PC-9 (cell line): Measurements from ENCODE around the gene UBE2K. TPM values are rescaled to one million over a fixed set of nuclear protein-coding genes. Genes with fewer than 3 reads are reported as not detected.

Experiments
- BruUV-seq: library from RNA; stranded (reverse); fragments of 400-500 nt; replicated peaks from 2 replicates; lab custom pipeline; 2021; lab: Mats Ljungman, UMichigan
- CTCF ChIA-PET: fragments of 300-600 bp; sonication (Branson Sonifier 250); formaldehyde crosslinking; loops from one replicate; lab custom pipeline; 2022; ENCODE audit warnings: antibody characterized with exemption; lab: Charles Lee
- POLR2A ChIA-PET: fragments of 300-600 bp; sonication (Branson Sonifier 250); formaldehyde crosslinking; loops from one replicate; lab custom pipeline; 2022; ENCODE audit warnings: antibody characterized with exemption; ENCODE audit not compliant: unreplicated experiment; lab: Charles Lee
- DNase-seq, 2 experiments: peaks; one replicate each; pipeline versions ENCODE4 v3.0.0 to v3.0.0-alpha.2; 2015 to 2022; ENCODE audit warnings: mixed read lengths in 1 of 2
- H2AFZ ChIP-seq: fragments of 200-600 bp; sonication (generic); 2 replicates; pipeline ENCODE4 v1.8.1; 2017; ENCODE audit warnings: antibody characterized with exemption
- H3F3A ChIP-seq: fragments of 200-600 bp; sonication (generic); 2 replicates; pipeline ENCODE4 v1.8.1; 2017; ENCODE audit warnings: antibody characterized with exemption, mild to moderate bottlenecking, low read depth; ENCODE audit not compliant: insufficient read depth
- H3K27ac ChIP-seq: fragments of 200-600 bp; sonication (generic); 2 replicates; pipeline ENCODE4 v1.6.1; 2016; ENCODE audit warnings: mixed run types
- H3K27me3 ChIP-seq: fragments of 200-600 bp; sonication (generic); 2 replicates; pipeline ENCODE4 v1.6.1; 2016; ENCODE audit warnings: low read depth, mixed run types; ENCODE audit not compliant: insufficient read depth
- H3K36me3 ChIP-seq: fragments of 200-600 bp; sonication (generic); 2 replicates; pipeline ENCODE4 v1.6.1; 2016; ENCODE audit warnings: low read depth, mixed run types
- H3K4me1 ChIP-seq: fragments of 200-600 bp; sonication (generic); replicated peaks from 2 replicates; pipeline ENCODE4 v1.6.1; 2016; ENCODE audit warnings: mixed run types; ENCODE audit not compliant: insufficient read depth
- H3K4me2 ChIP-seq: fragments of 200-600 bp; sonication (generic); 2 replicates; pipeline ENCODE4 v1.6.1; 2017; ENCODE audit warnings: mixed run types
- H3K4me3 ChIP-seq: fragments of 200-600 bp; sonication (generic); 2 replicates; pipeline ENCODE4 v1.6.1; 2016; ENCODE audit warnings: mixed run types
- H3K79me2 ChIP-seq: fragments of 200-600 bp; sonication (generic); 2 replicates; pipeline ENCODE4 v1.6.1; 2017; ENCODE audit warnings: low read depth, mixed run types
- H3K9me2 ChIP-seq: fragments of 200-600 bp; sonication (generic); 2 replicates; pipeline ENCODE4 v1.8.1; 2017; ENCODE audit warnings: mild to moderate bottlenecking; ENCODE audit not compliant: insufficient read depth
- H3K9me3 ChIP-seq: fragments of 200-600 bp; sonication (generic); 2 replicates; pipeline ENCODE4 v1.8.1; 2016; ENCODE audit warnings: low read depth; ENCODE audit not compliant: insufficient read depth
- H4K20me1 ChIP-seq: fragments of 200-600 bp; sonication (generic); 2 replicates; pipeline ENCODE4 v1.8.1; 2017; ENCODE audit not compliant: insufficient read depth
- EZH2 ChIP-seq: fragments of 200-600 bp; sonication (generic); IDR thresholded peaks from 2 replicates; pipeline ENCODE4 v1.8.0; 2017; ENCODE audit warnings: antibody characterized with exemption, low read depth
- intact Hi-C: fragments of 100-400 bp; cut with micrococcal nuclease; formaldehyde crosslinking; loops from one replicate; pipeline ENCODE4 v1.10.0; 2022; ENCODE audit not compliant: unreplicated experiment
- total RNA-seq: library from RNA; stranded (reverse); gene quantifications from 2 replicates; pipeline ENCODE4 v1.2.3, GENCODE V29; 2021
- TF ChIP-seq, protein P1 (sequence below): fragments of 200-600 bp; sonication (generic); conservative IDR thresholded peaks from 2 replicates; pipeline ENCODE4 v1.6.1; 2017; ENCODE audit warnings: mixed run types, antibody characterized with exemption, mild to moderate bottlenecking, moderate library complexity

Gene UBE2K
- total RNA-seq, 1 experiment from 2014 or later = 129 TPM

DNA sequence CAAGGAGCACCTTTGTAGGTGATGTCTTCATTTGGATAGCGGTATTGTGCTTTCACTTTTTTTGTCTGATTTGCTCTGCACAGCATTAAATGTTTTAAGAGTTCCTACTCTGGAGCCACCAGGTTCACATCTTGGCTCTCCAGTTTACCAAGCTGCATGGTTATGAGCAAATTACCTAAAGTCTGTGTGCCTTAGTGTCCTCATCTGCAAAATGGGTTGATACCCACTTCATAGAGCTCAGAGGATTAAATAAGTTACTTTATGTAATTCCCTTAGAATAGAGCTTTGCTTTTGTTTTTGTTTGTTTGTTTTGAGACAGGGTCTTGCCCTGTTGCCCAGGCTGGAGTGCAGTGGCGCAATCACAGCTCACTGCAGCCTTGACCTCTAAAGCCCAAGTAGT lies 58.2 kb downstream of the UBE2K start:
- H3K27me3 ChIP-seq = no peaks in the 10 kb centered on the region
- POLR2A ChIA-PET = no interaction called here

GRCh38 chr4:39758176-39758575 lies 60.2 kb downstream of the UBE2K start:
- Histone ChIP-seq H3K4me2 (no peak overlapping the region), H3K4me1 (no peaks in the 10 kb centered on the region), H3K9me3 (no peaks in the 10 kb centered on the region), H3K27me3 (no peaks in the 10 kb centered on the region), H3K36me3 (peaks cover 12% of the 10 kb centered on the region; the same call in 1 of the 2 replicates), H3K79me2 (peaks cover 18% of the 10 kb centered on the region), H3F3A (peaks cover 18% of the 10 kb centered on the region; the same call in 1 of the 2 replicates), H2AFZ (no peak overlapping the region), H3K27ac (no peak overlapping the region), H4K20me1 (peaks cover 14% of the 10 kb centered on the region; the same call in 1 of the 2 replicates), H3K4me3 (no peak overlapping the region), H3K9me2 (no peaks in the 10 kb centered on the region)
- DNase-seq = no peak
- POLR2A ChIA-PET = no interaction called here
- CTCF ChIA-PET = no interaction called here
- no TSS peak for BruUV-seq
- TF ChIP-seq, protein P1, sequence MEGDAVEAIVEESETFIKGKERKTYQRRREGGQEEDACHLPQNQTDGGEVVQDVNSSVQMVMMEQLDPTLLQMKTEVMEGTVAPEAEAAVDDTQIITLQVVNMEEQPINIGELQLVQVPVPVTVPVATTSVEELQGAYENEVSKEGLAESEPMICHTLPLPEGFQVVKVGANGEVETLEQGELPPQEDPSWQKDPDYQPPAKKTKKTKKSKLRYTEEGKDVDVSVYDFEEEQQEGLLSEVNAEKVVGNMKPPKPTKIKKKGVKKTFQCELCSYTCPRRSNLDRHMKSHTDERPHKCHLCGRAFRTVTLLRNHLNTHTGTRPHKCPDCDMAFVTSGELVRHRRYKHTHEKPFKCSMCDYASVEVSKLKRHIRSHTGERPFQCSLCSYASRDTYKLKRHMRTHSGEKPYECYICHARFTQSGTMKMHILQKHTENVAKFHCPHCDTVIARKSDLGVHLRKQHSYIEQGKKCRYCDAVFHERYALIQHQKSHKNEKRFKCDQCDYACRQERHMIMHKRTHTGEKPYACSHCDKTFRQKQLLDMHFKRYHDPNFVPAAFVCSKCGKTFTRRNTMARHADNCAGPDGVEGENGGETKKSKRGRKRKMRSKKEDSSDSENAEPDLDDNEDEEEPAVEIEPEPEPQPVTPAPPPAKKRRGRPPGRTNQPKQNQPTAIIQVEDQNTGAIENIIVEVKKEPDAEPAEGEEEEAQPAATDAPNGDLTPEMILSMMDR = no peak
- no peak for TF ChIP-seq EZH2
- intact Hi-C loops = no loop called here

More for the DNA sequence above, 58.2 kb downstream of the UBE2K start:
- no peak for DNase-seq
- Histone ChIP-seq H3K9me2 (no peaks in the 10 kb centered on the region), H3K79me2 (peaks cover 19% of the 10 kb centered on the region), H3F3A (peaks cover 18% of the 10 kb centered on the region; the same call in 1 of the 2 replicates), H3K4me3 (no peak overlapping the region), H3K4me1 (no peaks in the 10 kb centered on the region), H3K27ac (no peak overlapping the region), H3K36me3 (peaks cover 12% of the 10 kb centered on the region; the same call in 1 of the 2 replicates), H2AFZ (no peak overlapping the region), H3K4me2 (no peak overlapping the region), H4K20me1 (peaks cover 14% of the 10 kb centered on the region; the same call in 1 of the 2 replicates), H3K9me3 (no peaks in the 10 kb centered on the region)
- no TSS peak for BruUV-seq
- no peak for TF ChIP-seq EZH2
- TF ChIP-seq, protein P1 = no peak
- intact Hi-C loops = no loop called here
- CTCF ChIA-PET = no interaction called here

GRCh38 chr4:39759569-39759968 lies 61.6 kb downstream of the UBE2K start:
- Histone ChIP-seq H3K4me2 (no peak overlapping the region), H3K79me2 (peaks cover 10% of the 10 kb centered on the region; the same call in 1 of the 2 replicates), H3K36me3 (peaks cover 12% of the 10 kb centered on the region; the same call in 1 of the 2 replicates), H3K27me3 (no peaks in the 10 kb centered on the region), H3K27ac (no peak overlapping the region), H3K9me2 (no peaks in the 10 kb centered on the region), H3K4me1 (no peaks in the 10 kb centered on the region), H3K4me3 (no peak overlapping the region), H3K9me3 (no peaks in the 10 kb centered on the region), H4K20me1 (peaks cover 3% of the 10 kb centered on the region; the same call in 1 of the 2 replicates), H2AFZ (no peak overlapping the region), H3F3A (peaks cover 15% of the 10 kb centered on the region; the same call in 1 of the 2 replicates)
- ChIA-PET POLR2A (no interaction called here), CTCF (interaction anchor here (0.5 kb wide), 1 partner anchor 48 kb away, joined by 7 read pairs; no protein-coding TSS in a partner anchor)
- TF ChIP-seq, protein P1 = no peak
- TF ChIP-seq EZH2 = no peak
- BruUV-seq = no TSS peak
- DNase-seq = no peak
- intact Hi-C loops = no loop called here
